Activated CD4-positive, alpha-beta T cell treated with anti-CD3 and anti-CD28 coated beads, Interleukin-2, amount 10 ng/mL, durations not matched to agents 24 days and 14 days (primary cell): ENCODE results near the gene NOP16. TPM values are rescaled to one million over a fixed set of nuclear protein-coding genes. Genes with fewer than 3 reads are reported as not detected.
"Not testable (repeated sequence)": the region's sequence is repeated elsewhere in the genome, so short reads cannot be mapped to it uniquely, and the experiment has no call there.

Experiments
- DNase-seq: peaks from one replicate; pipeline ENCODE4 v3.0.0; 2022
- H3K27ac Mint-ChIP-seq: one replicate; pipeline ENCODE4 v1.8.0; 2022; ENCODE audit warnings: mild to moderate bottlenecking, mixed read lengths
- H3K27me3 Mint-ChIP-seq: one replicate; pipeline ENCODE4 v1.8.0; 2022; ENCODE audit warnings: mixed read lengths
- H3K36me3 Mint-ChIP-seq: one replicate; pipeline ENCODE4 v1.8.0; 2022; ENCODE audit warnings: low read depth, mild to moderate bottlenecking, mixed read lengths
- H3K4me1 Mint-ChIP-seq: one replicate; pipeline ENCODE4 v1.8.0; 2021; ENCODE audit warnings: mixed read lengths
- H3K4me3 Mint-ChIP-seq: one replicate; pipeline ENCODE4 v1.8.0; 2022; ENCODE audit warnings: mild to moderate bottlenecking, moderate library complexity, mixed read lengths
- H3K9me3 Mint-ChIP-seq: one replicate; pipeline ENCODE4 v1.8.0; 2021; ENCODE audit warnings: mixed read lengths
- intact Hi-C: fragments of 100-400 bp; cut with micrococcal nuclease; formaldehyde crosslinking; loops from one replicate; pipeline ENCODE4 v1.15.1; 2023
- total RNA-seq: library from RNA; stranded (reverse); gene quantifications from 2 replicates; pipeline ENCODE4 v1.2.3, GENCODE V29; 2022

The NOP16 gene
- total RNA-seq, 1 donor from 2014 or later, result 109 TPM

DNA sequence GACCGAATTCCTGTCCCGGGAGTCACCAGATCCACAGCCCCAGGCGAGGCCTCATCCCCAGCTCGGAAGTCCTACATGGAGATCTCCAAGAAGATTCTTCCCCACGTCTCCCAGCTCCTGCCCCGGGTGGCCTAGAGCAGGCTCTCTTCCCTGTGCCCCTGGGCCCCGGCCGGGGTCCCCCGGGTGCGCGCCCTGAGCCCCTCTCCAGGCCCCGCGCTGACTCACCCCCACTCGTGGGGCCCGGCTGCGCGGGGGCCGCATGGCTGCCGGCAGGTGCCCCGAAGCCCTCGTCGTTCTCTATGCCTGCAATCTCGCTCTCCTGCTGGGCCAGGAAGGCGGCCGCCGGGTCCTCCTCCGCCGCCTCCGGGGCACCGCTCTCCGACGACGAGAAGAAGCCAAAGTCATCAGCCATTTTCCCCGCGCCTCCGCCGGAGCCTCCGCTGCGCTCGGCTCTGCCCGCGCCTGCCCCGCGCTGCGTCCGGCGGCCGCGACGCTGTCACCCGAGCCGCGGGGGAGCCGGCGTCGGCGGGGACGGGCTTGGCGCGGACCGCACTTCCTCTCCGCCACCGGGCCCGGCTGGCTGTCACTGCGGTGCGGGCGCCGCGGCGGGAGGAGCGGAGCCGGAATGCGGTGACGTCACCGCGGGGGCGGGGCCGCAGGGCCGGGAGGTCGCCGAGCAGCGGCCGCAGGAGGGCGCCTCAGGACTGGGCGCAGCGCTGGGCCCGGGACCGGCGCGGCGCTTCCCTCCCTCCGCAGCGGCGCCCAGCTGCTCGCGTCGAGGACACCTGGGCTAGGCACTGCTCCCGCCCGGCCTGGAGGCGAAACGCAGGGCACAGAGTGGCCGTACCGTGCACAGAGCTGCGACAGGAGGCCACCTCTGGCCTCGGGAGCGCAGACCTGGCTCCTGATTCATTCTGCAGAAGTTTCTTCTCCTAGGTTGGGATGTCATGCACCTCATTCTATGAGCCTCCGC lies 27.8 kb upstream of the NOP16 start, which contains the start of gene CLTB:
Gene CLTB (minus strand): TSS at position 588 of the 973 bp plus-strand sequence. CDS start 176 bp downstream, at position 412.
- DNase-seq, result peak; percentile 94
- intact Hi-C loops, result loop anchor here (1.0 to 5.0 kb wide), 5 partner anchors 27 to 201 kb away; partner anchors contain the start of genes FAF2 and RNF44
- peak within 1 kb of the TSS; percentile 86 for H3K4me3 Mint-ChIP-seq
- H3K27me3 Mint-ChIP-seq, result peaks cover 8% of the 10 kb centered on the region
- peaks cover 30% of the 10 kb centered on the region for H3K4me1 Mint-ChIP-seq
- H3K36me3 Mint-ChIP-seq, result no peaks in the 10 kb centered on the region
- H3K27ac Mint-ChIP-seq, result peak within 1 kb of the TSS; percentile 78
- H3K9me3 Mint-ChIP-seq, result no peaks in the 10 kb centered on the region

- intact Hi-C loops, result loop anchor here (5.0 kb wide), 1 partner anchor 202 kb away; no protein-coding TSS in a partner anchor
- Mint-ChIP-seq H3K4me1 (peaks cover 32% of the 10 kb centered on the region), H3K27ac (peak overlapping the region; percentile 78), H3K4me3 (peak overlapping the region; percentile 86), H3K36me3 (peaks cover 3% of the 10 kb centered on the region), H3K27me3 (peaks cover 3% of the 10 kb centered on the region), H3K9me3 (no peaks in the 10 kb centered on the region)
- DNase-seq, result no peak
These were observed 27.0 kb upstream of the NOP16 start for GRCh38 chr5:176415240-176415951.

DNA sequence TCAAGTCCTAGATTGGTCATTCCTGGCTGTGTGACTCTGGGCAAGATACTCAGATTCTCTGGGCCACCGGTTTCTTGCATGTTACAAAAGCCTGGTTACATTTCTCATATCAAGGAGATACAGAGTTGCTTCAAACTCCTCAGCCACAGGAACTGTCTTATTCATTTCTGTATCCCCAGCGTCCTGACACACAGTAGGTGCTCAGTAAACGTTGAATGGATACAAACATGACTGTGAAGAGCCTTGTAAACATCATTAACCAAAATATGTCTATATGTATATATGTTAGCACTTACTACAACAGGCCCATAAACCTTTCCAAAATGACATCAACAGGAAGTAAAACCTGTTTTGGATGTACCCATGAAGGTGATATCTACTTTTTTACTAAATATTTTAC lies 26.3 kb upstream of the NOP16 start:
- peak overlapping the region; percentile 28 for H3K27ac Mint-ChIP-seq
- intact Hi-C loops, result loop anchor here (5.0 kb wide), 1 partner anchor 203 kb away; no protein-coding TSS in a partner anchor
- H3K4me1 Mint-ChIP-seq, result peaks cover 32% of the 10 kb centered on the region
- peaks cover 8% of the 10 kb centered on the region for H3K36me3 Mint-ChIP-seq
- no peaks in the 10 kb centered on the region for H3K9me3 Mint-ChIP-seq
- no peak for DNase-seq
- H3K27me3 Mint-ChIP-seq, result no peaks in the 10 kb centered on the region
- peak overlapping the region; percentile 86 for H3K4me3 Mint-ChIP-seq

DNA sequence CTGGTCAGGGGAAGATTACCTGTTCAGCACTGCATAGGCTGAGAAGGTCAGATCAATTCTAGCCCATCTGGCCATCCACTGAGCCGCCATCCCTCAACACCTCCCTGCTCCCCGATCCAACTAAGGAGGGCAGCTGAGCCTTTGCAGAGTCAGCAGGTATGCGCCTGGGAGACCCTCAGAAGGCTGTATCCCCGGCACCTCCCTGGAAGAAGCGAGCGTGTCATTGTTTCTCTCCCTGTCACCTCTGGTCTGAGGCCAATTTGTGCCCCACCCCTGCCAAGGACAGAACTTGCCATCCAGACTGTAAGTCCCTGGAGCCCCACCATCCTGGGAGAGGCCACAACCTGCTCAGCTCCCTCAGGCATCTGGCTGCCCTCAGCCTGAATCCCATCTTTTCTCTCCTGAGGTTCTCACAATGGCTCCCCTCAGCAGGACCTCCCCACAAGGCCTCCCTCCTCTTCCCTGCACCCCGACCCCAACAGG lies 25.4 kb upstream of the NOP16 start:
- Mint-ChIP-seq H3K4me3 (no peak overlapping the region), H3K27ac (no peak overlapping the region), H3K9me3 (no peaks in the 10 kb centered on the region), H3K36me3 (peaks cover 9% of the 10 kb centered on the region), H3K27me3 (no peaks in the 10 kb centered on the region), H3K4me1 (peaks cover 32% of the 10 kb centered on the region)
- DNase-seq, result no peak
- intact Hi-C loops, result no loop called here

GRCh38 chr5:176413255-176413565 lies 24.8 kb upstream of the NOP16 start:
- DNase-seq, result no peak
- Mint-ChIP-seq H3K9me3 (no peaks in the 10 kb centered on the region), H3K27me3 (no peaks in the 10 kb centered on the region), H3K4me1 (peaks cover 32% of the 10 kb centered on the region), H3K27ac (no peak overlapping the region), H3K4me3 (no peak overlapping the region), H3K36me3 (peaks cover 9% of the 10 kb centered on the region)
- intact Hi-C loops, result no loop called here

- Mint-ChIP-seq H3K9me3 (no peaks in the 10 kb centered on the region), H3K27me3 (no peaks in the 10 kb centered on the region), H3K27ac (no peak overlapping the region), H3K4me3 (no peak overlapping the region), H3K36me3 (peaks cover 12% of the 10 kb centered on the region), H3K4me1 (peaks cover 32% of the 10 kb centered on the region)
- peak; percentile 54 for DNase-seq
- intact Hi-C loops, result no loop called here
These were observed 24.3 kb upstream of the NOP16 start for GRCh38 chr5:176412517-176413254.

DNA sequence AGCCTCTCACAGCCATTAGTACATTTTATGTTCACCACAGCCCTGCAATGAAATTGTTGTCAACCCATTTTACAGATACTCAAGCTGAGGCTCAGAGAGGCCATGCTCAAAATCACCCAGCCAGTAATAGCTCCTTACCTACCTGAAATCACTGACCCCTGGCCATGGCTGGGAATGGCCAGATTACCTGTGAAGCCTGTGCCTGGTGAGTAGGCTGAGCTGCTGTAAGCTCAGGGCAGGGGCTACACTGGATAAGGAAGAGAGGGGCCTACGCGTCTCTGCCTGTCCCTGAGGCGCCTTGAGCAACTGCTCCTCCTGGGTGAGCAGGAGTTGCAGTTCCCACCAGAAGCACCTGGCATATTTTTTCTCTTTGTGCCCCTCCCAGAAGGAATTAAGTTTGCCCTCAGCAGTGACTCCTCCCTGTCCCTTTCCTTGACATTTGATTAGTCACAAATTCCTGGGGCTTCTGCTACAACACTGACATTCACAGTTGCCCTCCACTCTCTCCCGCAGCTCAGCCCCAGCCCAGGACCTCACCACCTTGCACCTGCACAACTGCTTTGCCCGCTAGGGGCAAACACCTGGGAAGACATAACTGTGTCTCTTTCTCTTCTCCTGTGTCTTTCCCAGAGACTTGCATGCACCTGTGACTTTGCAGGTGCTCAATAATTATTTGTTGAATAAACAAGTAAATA lies 22.2 kb upstream of the NOP16 start:
- Mint-ChIP-seq H3K4me3 (no peak overlapping the region), H3K27ac (no peak overlapping the region), H3K27me3 (no peaks in the 10 kb centered on the region), H3K36me3 (peaks cover 16% of the 10 kb centered on the region), H3K9me3 (no peaks in the 10 kb centered on the region), H3K4me1 (peaks cover 27% of the 10 kb centered on the region)
- intact Hi-C loops, result no loop called here
- DNase-seq, result no peak

DNA sequence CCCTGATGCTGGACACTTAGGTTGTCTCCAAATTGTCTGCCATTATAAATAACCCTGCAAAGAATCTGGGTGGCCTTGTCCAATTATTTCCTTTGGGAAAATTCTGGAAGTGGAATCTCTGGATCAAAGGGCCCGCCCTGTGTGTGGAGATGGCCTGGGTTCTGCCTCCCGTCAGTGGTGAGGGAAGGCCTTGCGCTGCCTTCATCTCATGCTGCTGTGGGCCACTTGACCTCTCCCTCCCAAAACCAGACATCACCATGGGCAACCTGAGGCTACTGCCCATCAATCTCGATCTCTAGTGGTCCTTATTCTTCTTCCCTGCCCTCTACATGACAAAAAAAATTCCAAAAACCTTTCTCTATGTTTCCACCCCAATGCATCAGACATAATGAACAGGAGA lies 21.4 kb upstream of the NOP16 start:
- peaks cover 18% of the 10 kb centered on the region for H3K36me3 Mint-ChIP-seq
- H3K27me3 Mint-ChIP-seq, result no peaks in the 10 kb centered on the region
- no peak overlapping the region for H3K27ac Mint-ChIP-seq
- H3K9me3 Mint-ChIP-seq, result no peaks in the 10 kb centered on the region
- no peak for DNase-seq
- H3K4me1 Mint-ChIP-seq, result peaks cover 20% of the 10 kb centered on the region
- no peak overlapping the region for H3K4me3 Mint-ChIP-seq
- intact Hi-C loops, result no loop called here

GRCh38 chr5:176408590-176408989 lies 20.2 kb upstream of the NOP16 start:
- intact Hi-C loops, result no loop called here
- Mint-ChIP-seq H3K9me3 (no peaks in the 10 kb centered on the region), H3K36me3 (peaks cover 18% of the 10 kb centered on the region), H3K27ac (no peak overlapping the region), H3K4me3 (no peak overlapping the region), H3K4me1 (peaks cover 10% of the 10 kb centered on the region), H3K27me3 (no peaks in the 10 kb centered on the region)
- no peak for DNase-seq

DNA sequence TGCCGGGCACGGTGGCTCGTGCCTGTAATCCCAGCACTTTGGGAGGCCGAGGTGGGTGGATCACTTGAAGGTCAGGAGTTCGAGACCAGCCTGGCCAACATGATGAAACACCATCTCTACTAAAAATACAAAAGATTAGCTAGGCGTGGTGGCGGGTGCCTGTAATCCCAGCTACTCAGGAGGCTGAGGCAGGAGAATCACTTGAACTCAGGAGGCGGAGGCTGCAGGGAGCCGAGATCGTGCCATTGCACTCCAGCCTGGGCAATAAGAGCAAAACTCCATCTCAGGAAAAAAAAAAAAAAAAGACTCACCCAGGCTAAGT lies 19.8 kb upstream of the NOP16 start:
- peaks cover 18% of the 10 kb centered on the region for H3K36me3 Mint-ChIP-seq
- DNase-seq, H3K9me3 Mint-ChIP-seq, H3K27me3 Mint-ChIP-seq, intact Hi-C loops, H3K4me1 Mint-ChIP-seq, H3K27ac Mint-ChIP-seq, H3K4me3 Mint-ChIP-seq: not testable (repeated sequence)

DNA sequence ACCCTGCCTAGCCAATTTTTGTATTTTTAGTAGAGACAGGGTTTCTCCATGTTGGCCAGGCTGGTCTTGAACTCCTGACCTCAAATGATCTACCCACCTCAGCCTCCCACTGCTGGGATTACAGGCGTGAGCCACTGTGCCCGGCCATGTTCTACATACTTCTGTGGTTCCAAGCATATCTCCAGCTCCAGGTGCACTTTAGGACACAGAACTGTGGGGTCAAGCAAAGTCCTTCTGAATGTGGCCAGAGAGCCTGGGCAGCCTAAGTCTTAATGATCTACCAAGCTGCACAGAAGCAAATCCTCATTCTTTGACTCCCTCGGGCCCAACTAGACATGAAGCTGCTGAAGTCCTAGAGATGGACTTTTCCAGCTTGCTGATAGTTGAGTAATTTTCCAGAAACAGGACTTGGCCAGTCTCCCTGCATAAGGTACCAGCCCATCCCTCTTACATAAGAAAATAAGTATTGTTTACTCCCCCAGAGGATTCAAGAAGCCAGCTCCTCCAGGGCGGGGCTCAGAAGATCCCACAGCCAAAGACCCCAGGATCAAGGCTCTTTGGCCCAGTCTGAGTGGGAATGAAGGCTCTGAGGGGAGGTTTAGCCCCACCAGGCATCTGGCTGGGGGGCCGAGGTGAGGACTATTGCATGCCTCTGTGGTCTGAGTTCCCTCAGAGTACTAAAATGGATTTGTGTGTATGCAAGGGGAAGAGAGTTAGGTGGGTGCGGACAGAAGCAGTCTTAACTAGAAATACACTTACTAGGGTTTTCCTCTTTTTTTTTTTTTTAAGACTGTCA lies 19.3 kb upstream of the NOP16 start:
- Mint-ChIP-seq H3K27me3 (no peaks in the 10 kb centered on the region), H3K4me3 (no peak overlapping the region), H3K4me1 (peaks cover 7% of the 10 kb centered on the region), H3K36me3 (peaks cover 18% of the 10 kb centered on the region), H3K9me3 (no peaks in the 10 kb centered on the region), H3K27ac (no peak overlapping the region)
- intact Hi-C loops, result no loop called here
- no peak for DNase-seq

- Mint-ChIP-seq H3K27ac (no peak overlapping the region), H3K4me3 (no peak overlapping the region), H3K4me1 (peaks cover 4% of the 10 kb centered on the region), H3K27me3 (no peaks in the 10 kb centered on the region), H3K36me3 (peaks cover 18% of the 10 kb centered on the region), H3K9me3 (no peaks in the 10 kb centered on the region)
- DNase-seq, result no peak
- intact Hi-C loops, result no loop called here
These were observed 18.1 kb upstream of the NOP16 start for GRCh38 chr5:176406436-176407052.
